PC-9 (cell line): ENCODE measurements around the gene TMEM178A.

Source experiments
- EZH2 ChIP-seq: fragments of 200-600 bp; sonication (generic); IDR thresholded peaks from 2 replicates; pipeline ENCODE4 v1.8.0; 2017; ENCODE audit warnings: antibody characterized with exemption, low read depth
- TF ChIP-seq, protein P1 (sequence below): fragments of 200-600 bp; sonication (generic); conservative IDR thresholded peaks from 2 replicates; pipeline ENCODE4 v1.6.1; 2017; ENCODE audit warnings: mixed run types, antibody characterized with exemption, mild to moderate bottlenecking, moderate library complexity

- TF ChIP-seq EZH2: no peak
- TF ChIP-seq, protein P1, sequence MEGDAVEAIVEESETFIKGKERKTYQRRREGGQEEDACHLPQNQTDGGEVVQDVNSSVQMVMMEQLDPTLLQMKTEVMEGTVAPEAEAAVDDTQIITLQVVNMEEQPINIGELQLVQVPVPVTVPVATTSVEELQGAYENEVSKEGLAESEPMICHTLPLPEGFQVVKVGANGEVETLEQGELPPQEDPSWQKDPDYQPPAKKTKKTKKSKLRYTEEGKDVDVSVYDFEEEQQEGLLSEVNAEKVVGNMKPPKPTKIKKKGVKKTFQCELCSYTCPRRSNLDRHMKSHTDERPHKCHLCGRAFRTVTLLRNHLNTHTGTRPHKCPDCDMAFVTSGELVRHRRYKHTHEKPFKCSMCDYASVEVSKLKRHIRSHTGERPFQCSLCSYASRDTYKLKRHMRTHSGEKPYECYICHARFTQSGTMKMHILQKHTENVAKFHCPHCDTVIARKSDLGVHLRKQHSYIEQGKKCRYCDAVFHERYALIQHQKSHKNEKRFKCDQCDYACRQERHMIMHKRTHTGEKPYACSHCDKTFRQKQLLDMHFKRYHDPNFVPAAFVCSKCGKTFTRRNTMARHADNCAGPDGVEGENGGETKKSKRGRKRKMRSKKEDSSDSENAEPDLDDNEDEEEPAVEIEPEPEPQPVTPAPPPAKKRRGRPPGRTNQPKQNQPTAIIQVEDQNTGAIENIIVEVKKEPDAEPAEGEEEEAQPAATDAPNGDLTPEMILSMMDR: no peak
Measured at GRCh38 chr2:39618236-39618635, 47.5 kb upstream of the TMEM178A start.
